GM20000 (cell line): ENCODE data around the gene ADM5.

Experiments used
- DNase-seq: peaks from one replicate; pipeline ENCODE4 v3.0.0; 2012; ENCODE audit warnings: low spot score
- TF ChIP-seq, protein P1 (sequence below): IDR thresholded peaks from 2 replicates; pipeline ENCODE4 v1.5.1; 2012; ENCODE audit warnings: mild to moderate bottlenecking, control low read depth; ENCODE audit errors: extremely low read depth, missing control alignments

Gene ADM5

DNA sequence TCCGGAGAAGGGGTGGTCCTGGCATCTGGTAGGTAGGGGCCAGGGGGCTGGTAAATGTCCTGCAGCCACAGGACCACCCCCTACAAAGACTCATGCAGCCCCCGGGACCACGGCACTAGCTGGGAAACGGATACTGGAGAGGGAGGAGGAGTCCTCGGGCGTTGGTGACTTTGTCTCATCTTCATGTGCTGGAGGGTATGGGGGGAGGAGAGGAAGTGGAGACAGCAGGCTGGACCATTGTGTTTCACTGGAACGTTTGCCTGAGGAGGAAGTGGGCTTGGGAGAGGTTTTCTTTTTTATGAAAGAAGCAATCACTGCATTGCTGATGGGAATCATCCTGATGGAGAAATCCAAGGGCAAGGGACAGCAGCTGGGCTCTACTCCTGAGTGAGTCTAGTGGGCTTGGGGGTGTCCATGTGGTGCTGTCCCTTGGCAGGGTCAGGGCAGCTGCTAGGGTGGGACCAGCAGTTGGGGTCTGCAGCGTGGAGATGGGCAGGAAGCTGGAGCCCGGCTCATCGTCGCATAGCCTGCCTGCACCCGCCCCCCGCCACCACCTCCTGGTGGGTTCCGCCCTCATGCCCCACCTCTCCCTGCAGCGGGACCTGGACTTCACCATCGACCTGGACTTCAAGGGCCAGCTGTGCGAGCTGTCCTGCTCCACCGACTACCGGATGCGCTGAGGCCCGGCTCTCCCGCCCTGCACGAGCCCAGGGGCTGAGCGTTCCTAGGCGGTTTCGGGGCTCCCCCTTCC is 1.7 kb upstream of the ADM5 start:
- TF ChIP-seq, protein P1, sequence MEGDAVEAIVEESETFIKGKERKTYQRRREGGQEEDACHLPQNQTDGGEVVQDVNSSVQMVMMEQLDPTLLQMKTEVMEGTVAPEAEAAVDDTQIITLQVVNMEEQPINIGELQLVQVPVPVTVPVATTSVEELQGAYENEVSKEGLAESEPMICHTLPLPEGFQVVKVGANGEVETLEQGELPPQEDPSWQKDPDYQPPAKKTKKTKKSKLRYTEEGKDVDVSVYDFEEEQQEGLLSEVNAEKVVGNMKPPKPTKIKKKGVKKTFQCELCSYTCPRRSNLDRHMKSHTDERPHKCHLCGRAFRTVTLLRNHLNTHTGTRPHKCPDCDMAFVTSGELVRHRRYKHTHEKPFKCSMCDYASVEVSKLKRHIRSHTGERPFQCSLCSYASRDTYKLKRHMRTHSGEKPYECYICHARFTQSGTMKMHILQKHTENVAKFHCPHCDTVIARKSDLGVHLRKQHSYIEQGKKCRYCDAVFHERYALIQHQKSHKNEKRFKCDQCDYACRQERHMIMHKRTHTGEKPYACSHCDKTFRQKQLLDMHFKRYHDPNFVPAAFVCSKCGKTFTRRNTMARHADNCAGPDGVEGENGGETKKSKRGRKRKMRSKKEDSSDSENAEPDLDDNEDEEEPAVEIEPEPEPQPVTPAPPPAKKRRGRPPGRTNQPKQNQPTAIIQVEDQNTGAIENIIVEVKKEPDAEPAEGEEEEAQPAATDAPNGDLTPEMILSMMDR: no peak
- DNase-seq: no peak

- TF ChIP-seq, protein P1: no peak
- no peak for DNase-seq
These were observed 762 bp upstream of the ADM5 start for GRCh38 chr19:49688531-49689132.

GRCh38 chr19:49690079-49690655 is 773 bp downstream of the ADM5 start:
- DNase-seq: no peak
- TF ChIP-seq, protein P1: no peak

GRCh38 chr19:49690656-49691242 is 1.4 kb downstream of the ADM5 start, which contains the start of gene CPT1C:
Gene CPT1C (plus strand): TSS chr19:49691116. CDS start chr19:49692253, 1,137 bp downstream.
- no peak for DNase-seq
- TF ChIP-seq, protein P1: no peak

- TF ChIP-seq, protein P1: no peak
- DNase-seq: no peak
These were observed 2.1 kb downstream of the ADM5 start for GRCh38 chr19:49691243-49692146.

- DNase-seq: no peak
- TF ChIP-seq, protein P1: no peak
These were observed 2.7 kb downstream of the ADM5 start for GRCh38 chr19:49692147-49692506.
